Measurements from ENCODE around the gene TNS2.

The TNS2 gene

GRCh38 chr12:53073881-53074280 lies 24.0 kb downstream of the TNS2 start:
- TF ChIP-seq CTCF (IDR thresholded peaks at IDR 0.05; ENCODE audit: insufficient read depth, low read depth, low read length, missing control alignments): no peak
- H3K4me3 ChIP-seq (ENCODE audit: low read length): no peak overlapping the region
- DNase-seq (ENCODE audit: low read depth): no peak

- TF ChIP-seq CTCF (IDR thresholded peaks at IDR 0.05; ENCODE audit: insufficient read depth, low read depth, low read length, missing control alignments): no peak
- no peak overlapping the region for H3K4me3 ChIP-seq (ENCODE audit: low read length)
Measured at GRCh38 chr12:53074283-53074998, 24.6 kb downstream of the TNS2 start.

GRCh38 chr12:53074999-53075370 lies 25.1 kb downstream of the TNS2 start:
- H3K4me3 ChIP-seq (ENCODE audit: low read length): no peak overlapping the region
- DNase-seq (ENCODE audit: low read depth): no peak
- no peak for TF ChIP-seq CTCF (IDR thresholded peaks at IDR 0.05; ENCODE audit: insufficient read depth, low read depth, low read length, missing control alignments)

More at GRCh38 chr12:53074283-53074998, 24.6 kb downstream of the TNS2 start:
- no peak for DNase-seq (ENCODE audit: low read depth)

GRCh38 chr12:53076461-53076860 lies 26.6 kb downstream of the TNS2 start:
- no peak for TF ChIP-seq CTCF (IDR thresholded peaks at IDR 0.05; ENCODE audit: insufficient read depth, low read depth, low read length, missing control alignments)
- DNase-seq (ENCODE audit: low read depth): no peak
- H3K4me3 ChIP-seq (ENCODE audit: low read length): no peak overlapping the region

GRCh38 chr12:53077030-53077429 lies 27.2 kb downstream of the TNS2 start:
- TF ChIP-seq CTCF (IDR thresholded peaks at IDR 0.05; ENCODE audit: insufficient read depth, low read depth, low read length, missing control alignments): no peak
- no peak overlapping the region for H3K4me3 ChIP-seq (ENCODE audit: low read length)
- no peak for DNase-seq (ENCODE audit: low read depth)

GRCh38 chr12:53078425-53079225 lies 28.8 kb downstream of the TNS2 start:
- peak; percentile 5 for TF ChIP-seq CTCF (IDR thresholded peaks at IDR 0.05; ENCODE audit: insufficient read depth, low read depth, low read length, missing control alignments)
- H3K4me3 ChIP-seq (ENCODE audit: low read length): peak overlapping the region; percentile 68
- peak; percentile 43 for DNase-seq (ENCODE audit: low read depth)
